ENCODE results near the gene ACO2.

GRCh38 chr22:41499624-41500280, 30.8 kb downstream of the ACO2 start:
- TF ChIP-seq CTCF (conservative IDR thresholded peaks at IDR 0.05; ENCODE audit: low read length): no peak
- no peak for TF ChIP-seq EZH2phosphoT487 (IDR thresholded peaks at IDR 0.05; ENCODE audit: borderline replicate concordance)
